ENCODE data around the gene CBLL1.

Gene CBLL1

DNA sequence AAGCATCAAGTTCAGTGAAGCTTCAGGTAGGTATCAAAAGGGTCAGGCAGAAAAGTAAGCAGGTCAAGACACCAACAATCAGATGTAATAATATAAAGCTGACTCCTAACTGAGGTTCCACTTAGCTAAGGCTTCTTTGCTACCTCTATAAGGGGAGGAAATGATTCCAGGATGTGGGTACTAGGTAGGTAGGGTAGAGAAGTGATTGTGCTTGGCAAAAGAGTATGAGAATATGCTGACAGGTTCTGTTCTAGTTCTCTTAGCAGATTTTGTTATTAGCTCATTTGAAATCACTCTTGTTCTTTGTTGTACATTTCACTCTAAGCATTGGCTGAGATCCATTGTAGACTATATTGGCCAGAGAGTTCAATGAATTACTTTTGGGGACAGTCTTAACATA, 40.7 kb upstream of the CBLL1 start:
- H3K4me3 ChIP-seq (ENCODE audit: low read depth, low read length), result no peak overlapping the region
- no peak for TF ChIP-seq CTCF (IDR thresholded peaks at IDR 0.05; ENCODE audit: borderline replicate concordance, insufficient read depth, low read depth, low read length)

DNA sequence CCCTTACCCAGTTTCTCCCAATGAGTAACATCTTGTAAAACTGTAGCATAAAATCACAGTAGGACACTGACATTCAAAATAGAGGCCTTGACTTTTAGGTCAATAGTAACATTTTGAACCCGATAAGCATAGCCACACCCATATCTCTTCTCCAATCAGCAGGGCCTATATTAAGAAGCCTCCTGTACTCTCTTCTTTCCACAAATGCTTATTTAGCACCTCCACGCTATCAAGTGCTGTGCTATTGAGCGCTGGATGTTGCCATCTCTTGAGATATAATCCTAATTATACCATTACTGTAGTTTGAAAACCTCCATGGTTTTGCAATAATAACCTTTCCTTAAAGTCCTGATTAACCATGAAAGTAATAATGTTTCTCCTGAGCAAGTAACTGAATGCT, 40.1 kb upstream of the CBLL1 start:
- no peak for TF ChIP-seq CTCF (IDR thresholded peaks at IDR 0.05; ENCODE audit: borderline replicate concordance, insufficient read depth, low read depth, low read length)
- H3K4me3 ChIP-seq (ENCODE audit: low read depth, low read length), result no peak overlapping the region

DNA sequence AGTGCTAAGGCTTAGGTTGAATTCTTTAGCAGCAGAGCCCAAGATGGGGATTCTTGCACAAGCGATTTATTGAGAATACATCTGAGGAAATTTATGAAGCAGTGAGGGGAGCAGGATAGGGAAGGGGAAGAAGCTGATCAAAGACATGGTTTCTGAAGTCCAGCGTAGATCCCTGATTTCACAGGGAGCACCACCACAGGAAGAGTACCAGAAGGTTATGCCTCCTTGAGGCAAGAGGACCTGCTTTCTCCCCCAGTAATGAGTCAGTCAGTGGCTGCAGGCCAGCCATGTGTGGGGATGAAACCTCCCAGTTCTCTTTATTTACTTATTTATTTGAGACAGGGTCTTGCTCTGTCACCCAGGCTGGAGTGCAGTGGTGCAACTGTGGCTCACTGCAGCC, 35.0 kb upstream of the CBLL1 start:
- no peak for TF ChIP-seq CTCF (IDR thresholded peaks at IDR 0.05; ENCODE audit: borderline replicate concordance, insufficient read depth, low read depth, low read length)
- no peak overlapping the region for H3K4me3 ChIP-seq (ENCODE audit: low read depth, low read length)

DNA sequence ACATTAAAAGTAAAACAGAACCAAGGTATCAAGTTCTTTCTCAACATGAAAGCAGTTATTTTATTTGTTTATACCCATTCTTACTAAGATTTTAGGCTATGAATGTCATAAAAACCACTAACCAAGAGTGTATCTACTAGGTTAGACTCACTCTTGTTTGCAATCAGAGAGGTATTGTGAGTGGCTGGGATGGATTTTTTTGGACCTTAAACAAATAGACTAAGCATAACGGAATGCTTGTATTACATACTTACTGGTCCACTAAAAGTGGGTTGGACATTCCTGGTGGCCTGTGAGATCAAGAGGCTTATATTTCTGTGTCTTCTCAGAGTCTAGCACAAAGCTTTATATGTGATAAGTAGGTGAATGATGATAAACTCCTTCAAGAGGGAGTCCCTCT, 32.6 kb upstream of the CBLL1 start:
- H3K4me3 ChIP-seq (ENCODE audit: low read depth, low read length), result no peak overlapping the region
- no peak for TF ChIP-seq CTCF (IDR thresholded peaks at IDR 0.05; ENCODE audit: borderline replicate concordance, insufficient read depth, low read depth, low read length)

- H3K4me3 ChIP-seq (ENCODE audit: low read depth, low read length), result no peak overlapping the region
- TF ChIP-seq CTCF (IDR thresholded peaks at IDR 0.05; ENCODE audit: borderline replicate concordance, insufficient read depth, low read depth, low read length), result no peak
These were observed 31.9 kb upstream of the CBLL1 start for GRCh38 chr7:107712025-107712424.

GRCh38 chr7:107712896-107713295, 31.0 kb upstream of the CBLL1 start:
- H3K4me3 ChIP-seq (ENCODE audit: low read depth, low read length), result no peak overlapping the region
- no peak for TF ChIP-seq CTCF (IDR thresholded peaks at IDR 0.05; ENCODE audit: borderline replicate concordance, insufficient read depth, low read depth, low read length)

GRCh38 chr7:107715531-107715930, 28.4 kb upstream of the CBLL1 start:
- no peak for TF ChIP-seq CTCF (IDR thresholded peaks at IDR 0.05; ENCODE audit: borderline replicate concordance, insufficient read depth, low read depth, low read length)
- no peak overlapping the region for H3K4me3 ChIP-seq (ENCODE audit: low read depth, low read length)
